ENCODE results near the gene GABRR3.
A peak's percentile ranks its signal among the peaks of the same experiment; 100 is the strongest.
"Not testable (repeated sequence)": the region's sequence is repeated elsewhere in the genome, so short reads cannot be mapped to it uniquely, and the experiment has no call there.

GABRR3 gene

DNA sequence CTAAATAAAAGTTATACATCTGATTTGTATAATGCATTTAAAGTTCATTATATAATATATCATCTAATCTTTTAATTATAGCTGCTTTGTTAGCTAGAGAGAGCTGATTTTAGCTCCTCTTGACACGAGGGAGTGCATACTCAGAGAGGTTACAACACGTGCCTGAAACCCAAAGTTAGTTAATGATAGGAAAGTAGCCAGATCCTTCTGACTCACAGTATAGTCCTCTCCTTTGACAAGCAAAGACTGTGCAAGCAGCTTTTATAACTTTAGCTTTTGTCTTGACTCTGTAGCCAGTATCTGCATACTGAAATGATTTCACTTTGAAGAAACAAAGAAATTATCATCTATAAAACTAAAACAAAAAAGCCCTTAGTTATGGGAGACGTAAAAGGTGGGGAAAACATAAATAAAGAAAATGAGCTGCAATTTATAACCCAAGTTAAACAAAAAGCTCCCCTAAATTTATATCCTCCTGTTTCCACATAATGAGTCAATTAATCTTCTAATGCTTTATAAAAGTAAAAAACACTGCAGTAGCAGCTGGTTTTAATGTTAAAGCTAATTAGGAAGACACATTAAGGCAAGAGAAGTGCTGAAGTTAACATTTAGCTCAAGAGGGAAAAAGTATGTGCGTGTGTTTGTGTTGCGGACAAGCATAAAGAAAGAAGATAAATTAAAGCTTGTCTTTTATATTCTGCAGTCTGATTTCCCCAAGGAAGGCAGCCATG is 13.1 kb downstream of the GABRR3 start:
- no peak for DNase-seq

DNA sequence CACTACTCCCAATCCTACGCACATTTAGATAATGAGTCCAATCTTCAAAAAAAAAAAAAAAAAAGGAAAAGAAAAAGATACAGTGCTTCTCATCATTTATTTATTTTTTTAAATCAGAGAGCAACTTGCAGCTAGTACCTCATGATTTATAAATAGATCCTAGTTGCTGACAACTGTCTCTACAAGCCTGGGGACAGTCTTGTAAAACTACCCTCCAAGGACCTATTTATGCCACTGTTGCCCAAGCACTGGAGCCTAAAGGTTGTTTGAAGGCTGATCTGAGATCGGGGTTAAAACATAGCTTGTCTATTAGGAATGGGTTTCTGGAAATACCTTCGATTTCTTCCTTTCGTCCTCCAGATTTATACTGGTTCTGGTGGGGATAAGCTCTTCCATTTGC is 14.7 kb downstream of the GABRR3 start:
- no peak for DNase-seq

DNA sequence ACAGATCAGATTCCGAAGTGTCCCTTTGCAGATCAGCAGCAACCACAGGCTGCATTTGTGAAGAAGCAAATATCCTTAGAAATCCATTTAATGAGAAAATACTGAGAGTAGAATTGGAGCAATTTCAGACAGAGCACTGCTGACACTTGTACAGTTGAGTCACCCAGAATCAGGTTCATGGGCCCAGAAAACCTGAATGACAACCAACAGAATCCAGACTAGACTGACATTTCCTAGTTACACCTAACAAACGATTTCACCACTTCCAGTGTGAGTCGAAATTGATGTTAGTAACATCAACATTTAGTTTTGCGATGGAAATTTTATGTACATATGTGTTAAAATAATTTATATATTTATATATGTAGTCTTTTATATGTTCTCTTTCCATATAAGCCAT is 16.8 kb downstream of the GABRR3 start:
- DNase-seq, result no peak

DNA sequence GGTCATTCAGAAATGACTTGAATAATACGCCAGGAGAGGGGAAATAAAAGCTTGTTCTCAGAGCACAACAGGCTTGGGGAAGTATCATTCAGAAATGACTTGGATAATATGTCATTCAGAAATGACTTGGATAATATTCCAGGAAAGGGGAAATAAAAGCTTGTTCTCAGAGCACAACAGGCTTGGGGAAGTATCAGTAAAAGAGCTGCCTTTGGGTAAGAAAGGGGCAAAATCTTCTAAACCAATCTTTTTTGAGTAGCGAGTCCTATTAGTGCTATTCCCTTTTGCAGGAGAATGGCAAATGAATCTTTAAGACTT is 20.9 kb downstream of the GABRR3 start:
- DNase-seq, result no peak

DNA sequence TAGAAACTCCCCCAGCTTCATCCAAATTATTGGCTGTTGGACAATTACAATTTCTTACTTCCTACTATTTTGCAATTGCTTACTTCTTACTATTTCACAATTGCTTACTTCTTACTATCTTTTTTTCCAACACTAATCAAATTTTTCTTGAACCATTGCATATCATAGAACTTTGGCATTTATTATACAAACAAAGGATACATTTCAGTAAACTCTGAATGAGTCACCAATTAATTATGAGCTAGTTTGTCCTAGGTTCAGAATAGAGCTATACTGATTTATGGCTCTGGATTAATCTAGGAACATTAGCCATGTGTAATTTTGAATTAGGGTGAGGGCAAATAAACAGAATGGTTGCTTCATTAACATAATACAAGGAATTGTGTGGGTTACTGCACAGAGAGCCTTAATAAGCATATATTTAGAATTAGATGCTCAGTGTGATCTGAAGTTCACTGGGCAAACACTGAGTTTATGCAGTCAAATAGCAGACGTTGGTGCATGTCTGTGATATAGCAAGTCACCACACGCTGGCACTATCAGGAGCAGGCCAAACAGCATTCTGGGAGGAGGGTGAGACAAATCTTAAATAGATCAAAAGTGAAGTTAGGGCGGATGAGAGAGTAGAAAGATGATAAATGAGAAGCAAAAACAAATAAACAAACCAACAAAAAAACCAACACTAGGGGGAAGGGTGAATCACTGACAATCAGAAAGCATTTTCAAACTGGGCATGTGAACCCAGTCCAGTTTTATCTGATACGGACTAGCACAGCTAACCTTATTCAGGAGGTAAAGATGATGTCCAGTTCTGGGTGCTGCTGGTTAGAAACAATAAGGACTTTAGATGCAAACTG is 21.5 kb downstream of the GABRR3 start:
- DNase-seq, result no peak

DNA sequence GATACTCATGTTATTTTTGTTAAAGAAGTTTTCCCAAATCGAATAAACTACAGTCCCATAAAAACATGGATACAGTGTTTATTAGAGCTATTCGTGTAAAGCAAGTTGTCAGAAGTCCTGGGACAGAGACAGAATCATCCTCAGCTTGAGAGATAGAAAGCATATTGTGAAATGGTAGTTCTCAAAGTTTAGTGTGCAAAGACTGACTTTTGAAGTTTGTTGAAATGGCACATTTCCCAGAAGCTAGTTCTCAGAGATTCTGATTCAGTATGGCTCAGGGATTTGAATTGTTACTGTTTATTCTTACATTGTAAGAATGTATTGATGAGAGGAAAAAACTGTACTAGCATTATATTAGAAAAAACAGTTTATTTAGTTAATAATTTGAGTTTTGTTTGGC is 22.1 kb downstream of the GABRR3 start:
- DNase-seq, result no peak

DNA sequence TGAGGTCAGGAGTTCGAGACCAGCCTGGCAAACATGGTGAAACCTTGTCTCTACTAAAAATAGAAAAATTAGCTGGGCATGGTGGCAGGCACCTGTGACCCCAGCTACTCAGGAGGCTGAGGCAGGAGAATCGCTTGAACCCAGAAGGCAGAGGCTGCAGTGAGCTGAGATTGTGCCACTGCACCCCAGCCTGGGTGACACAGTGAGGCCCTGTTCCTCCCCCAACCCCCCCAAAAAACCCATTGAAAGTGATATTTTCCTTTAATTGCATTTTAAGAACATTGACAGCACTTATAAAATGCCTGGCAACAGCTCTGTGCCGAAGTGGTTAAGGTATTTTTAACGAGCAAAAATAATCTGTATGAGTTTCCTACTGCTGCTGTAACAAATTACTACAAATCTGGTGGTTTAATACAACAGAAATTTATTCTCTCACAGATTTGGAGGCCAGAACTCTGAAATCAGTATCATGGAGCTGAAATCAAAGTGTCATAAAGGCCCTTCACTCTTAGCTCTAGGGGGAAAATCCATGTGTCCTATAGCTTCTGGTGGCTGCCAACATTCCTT is 24.1 kb downstream of the GABRR3 start:
- not testable (repeated sequence) for DNase-seq

DNA sequence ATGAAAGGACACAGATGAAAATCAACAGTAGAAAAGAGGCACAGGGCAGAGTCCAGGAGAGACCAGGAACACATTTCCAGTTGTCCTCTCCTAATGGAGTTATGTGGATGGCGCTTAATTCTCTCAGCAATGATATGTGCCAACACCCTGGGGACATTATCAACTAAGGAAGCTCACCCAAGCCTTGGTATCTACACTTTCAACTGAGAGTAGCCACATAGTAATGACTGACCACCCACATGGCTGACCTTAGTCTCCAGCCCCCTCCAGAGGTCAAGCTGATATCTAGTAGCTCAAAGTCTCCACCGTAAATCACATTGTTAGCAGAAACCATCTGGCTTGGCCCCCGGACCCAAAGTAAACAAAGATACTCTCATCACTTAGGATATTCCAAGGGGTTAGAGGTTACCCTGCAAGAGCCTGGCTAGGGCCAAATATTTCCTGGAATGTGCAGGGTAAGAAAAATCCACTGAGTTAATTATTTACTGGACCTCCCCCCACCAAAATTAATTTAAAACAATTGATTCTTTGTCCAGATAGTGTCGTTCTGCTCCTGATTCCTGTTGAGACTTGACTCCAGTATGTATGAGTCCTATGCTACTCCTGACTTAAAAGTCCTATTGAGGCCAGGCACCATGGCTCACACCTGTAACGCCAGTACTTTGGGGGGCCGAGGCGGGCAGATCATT is 24.8 kb downstream of the GABRR3 start:
- no peak for DNase-seq

DNA sequence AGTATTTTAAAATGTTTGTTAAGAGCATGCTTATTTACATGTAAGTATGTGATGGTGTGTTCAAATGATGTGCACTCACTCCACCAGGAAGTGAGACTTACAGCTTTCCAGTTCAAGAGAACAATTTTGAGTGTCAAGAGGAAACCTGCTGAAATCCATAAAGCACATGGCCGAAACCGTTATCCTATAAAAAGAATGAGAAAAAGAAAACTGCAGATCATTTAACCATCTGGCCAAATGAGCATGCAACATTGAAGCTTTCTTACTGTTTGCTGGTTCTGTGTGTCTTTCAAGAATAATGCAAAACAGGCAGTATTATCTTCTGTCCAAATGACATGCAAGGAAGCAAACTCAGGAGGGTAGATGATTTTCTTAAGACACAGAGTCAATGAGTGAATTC is 26.3 kb downstream of the GABRR3 start:
- DNase-seq, result no peak

DNA sequence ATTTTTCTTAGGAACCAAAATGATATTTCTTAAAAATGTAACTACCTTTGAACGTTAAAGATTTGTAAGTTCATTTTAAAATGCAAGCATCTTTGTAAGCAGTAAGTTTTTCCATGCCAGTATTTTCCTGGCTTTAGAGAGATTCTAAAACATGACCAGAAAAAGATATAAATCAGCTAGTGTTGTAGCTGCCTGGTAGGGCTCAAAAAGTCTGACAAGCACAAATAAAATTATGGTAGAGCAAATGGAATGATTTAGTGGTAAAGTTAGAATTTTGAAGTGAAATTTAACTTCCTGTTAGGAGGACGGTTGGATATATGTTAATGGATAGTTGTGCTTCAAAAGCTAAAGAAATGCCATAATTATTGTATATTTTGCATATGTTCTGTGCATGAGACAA is 29.7 kb downstream of the GABRR3 start:
- DNase-seq, result no peak

DNA sequence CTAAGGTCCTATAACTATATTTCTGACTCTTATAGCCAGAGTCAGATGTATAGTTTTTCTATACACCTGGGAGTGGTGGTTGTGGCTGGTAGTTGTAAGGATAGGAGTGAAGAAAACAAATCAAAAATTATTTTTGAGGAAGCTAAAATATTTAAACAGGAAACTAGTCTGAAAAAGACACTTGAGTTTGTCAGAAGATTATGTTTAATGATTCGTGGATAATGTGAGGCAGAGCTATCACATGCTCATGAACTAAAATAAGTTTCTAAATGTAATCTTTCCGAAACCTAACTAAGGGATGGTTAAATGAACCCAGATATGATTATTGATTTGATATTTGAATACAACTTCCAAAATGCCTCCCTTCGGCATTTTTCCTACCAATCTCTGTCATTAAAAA is 30.4 kb downstream of the GABRR3 start:
- DNase-seq, result no peak

DNA sequence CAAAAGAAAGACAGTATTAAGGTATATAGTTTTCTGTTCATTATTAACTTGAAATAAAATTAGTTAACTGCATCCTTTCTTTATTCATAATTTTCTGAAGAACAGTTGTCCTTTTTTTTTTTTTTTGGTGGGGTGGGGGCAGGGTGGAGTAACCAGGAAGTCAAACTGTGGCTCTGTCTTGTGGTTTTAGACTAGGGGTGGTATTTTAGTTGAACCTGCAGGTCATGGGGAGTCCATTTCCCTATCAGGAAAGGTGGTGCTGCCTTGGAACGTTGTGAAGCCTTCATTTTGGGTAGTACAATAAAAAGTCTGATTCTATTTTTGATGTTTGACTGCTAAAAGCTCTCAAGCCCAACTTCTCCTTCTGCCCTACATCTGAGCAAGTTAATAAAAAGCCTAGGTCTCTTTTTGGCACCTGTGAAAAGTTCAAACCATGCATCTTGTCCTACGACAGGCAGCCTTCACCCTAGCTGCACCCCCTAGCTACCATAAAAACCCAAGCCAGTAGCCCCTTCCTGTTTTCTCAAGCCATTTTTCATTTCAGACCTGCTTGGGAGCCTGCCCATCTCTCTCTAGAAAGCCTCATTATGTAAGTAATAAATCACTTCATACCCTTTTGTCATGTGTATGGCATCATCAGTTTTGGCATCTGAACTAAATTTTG is 31.7 kb downstream of the GABRR3 start:
- DNase-seq, result no peak

DNA sequence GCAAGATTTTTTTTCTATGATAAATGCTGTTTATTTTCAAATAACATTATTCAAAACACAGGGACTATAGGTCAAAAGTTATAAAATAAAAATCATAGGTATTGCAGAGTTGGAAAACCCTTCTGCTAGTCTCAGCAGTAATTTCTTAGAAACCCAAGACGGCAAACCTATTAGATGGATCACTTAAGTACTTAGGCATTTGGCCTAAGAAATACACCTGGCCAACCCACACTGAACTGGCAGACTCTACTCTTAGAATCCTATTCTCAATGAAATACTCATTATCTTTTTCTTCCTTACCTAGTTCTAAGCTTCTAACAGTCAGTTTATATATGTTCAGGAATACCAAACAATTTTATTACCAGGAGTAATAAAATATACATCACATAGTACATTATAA is 32.4 kb downstream of the GABRR3 start:
- no peak for DNase-seq

DNA sequence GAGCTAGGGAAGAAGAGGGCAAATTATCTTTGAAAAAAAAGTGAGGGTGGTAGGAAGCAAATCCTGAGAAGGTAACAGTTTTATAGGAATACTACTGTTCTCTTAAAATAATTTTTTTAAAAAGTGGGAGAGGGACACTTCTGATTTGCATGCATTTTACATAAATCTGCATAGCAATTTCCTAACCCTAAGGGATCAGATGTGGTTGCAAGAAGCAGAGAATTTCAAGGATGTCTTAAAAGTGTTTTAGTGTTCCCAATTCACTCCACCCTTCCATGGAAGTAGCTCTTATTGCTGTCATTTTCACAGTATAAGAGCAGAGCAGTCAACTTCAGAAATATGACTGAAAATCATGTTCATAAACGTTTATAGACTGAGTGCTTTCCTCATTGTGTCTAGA is 35.1 kb downstream of the GABRR3 start:
- no peak for DNase-seq

DNA sequence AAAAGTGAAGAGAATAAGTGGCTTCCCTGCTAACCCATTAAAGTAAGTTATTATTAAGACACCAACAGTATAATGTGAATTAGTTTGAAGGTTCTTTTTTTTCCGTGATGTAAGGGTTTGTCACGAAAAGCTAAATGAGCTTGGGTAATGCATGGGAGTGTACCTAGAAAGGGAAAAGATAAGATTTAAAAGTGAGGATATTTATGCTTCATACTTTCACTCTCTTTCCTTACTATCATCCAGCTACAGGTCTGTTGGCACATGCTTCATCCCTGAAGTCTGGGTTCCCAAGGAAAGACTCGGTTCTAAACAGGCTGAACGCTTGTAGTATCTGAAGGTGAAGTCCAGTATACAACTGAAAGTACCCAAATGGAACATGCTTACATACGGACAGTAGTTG is 36.0 kb downstream of the GABRR3 start:
- no peak for DNase-seq

DNA sequence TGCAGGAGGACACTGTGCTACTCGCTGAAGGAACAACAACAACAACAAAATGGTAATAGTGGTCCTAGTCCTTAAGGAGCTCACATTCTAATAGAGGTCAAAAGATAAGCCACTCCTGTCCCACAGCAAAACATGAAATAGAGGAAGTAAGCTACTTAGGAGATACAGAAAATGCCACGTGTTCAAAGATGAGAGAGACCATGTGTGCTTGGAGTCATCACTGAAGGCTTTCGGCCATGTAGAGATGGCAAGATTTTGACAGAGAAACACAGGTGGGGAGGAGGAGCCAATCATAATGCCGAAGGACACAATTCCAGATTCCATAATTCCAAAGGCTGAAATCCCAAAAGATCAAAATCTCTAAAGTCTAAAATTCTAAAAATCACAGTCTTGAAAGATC is 38.1 kb downstream of the GABRR3 start:
- DNase-seq, result no peak

DNA sequence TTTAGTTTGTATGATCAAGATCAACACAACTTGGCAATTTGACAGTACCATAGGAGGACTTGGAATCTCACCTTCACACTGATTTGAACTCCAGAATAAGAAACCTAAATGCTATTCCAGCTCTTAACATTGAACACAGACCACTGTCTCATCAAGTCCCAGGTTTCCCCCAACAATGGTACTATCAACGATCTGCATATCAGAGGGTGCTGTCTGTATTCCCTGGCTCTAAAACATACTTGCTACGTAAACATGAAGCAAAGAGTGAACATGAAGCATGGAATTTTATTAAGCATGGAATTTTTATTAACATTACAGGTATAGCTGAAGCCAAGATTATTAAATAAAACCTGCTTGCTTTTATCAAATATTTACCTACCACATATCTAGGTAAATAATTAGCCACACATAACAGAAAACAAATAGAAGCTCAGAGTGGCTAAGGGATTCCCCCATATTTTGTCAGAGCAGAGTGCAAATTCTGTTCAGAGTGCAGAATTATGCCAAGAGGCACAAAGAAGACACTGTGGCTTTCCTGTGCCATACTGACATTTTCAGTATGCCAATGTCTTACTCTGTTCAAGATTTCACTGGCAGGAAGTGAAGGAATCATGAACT is 40.7 kb downstream of the GABRR3 start:
- DNase-seq, result no peak

DNA sequence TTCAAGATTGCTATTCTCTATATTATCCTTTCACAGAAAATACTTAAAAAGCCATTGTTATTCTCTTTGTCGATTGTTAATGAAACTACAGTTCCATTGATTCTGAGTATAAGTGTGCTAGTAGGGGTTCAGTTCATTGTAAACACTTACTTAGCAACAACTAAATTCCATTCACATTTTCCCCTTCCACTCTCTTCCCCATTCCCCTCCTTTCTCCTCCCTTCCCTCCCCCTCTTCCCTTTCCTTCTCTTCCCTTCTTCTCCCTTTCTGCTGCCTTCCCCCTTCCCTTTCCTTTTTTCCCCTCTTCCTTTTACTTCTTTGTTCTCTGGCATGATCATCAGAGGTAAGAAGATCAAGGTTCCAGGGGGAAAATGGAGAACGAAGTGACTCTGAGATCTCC is 41.6 kb downstream of the GABRR3 start:
- DNase-seq, result no peak

DNA sequence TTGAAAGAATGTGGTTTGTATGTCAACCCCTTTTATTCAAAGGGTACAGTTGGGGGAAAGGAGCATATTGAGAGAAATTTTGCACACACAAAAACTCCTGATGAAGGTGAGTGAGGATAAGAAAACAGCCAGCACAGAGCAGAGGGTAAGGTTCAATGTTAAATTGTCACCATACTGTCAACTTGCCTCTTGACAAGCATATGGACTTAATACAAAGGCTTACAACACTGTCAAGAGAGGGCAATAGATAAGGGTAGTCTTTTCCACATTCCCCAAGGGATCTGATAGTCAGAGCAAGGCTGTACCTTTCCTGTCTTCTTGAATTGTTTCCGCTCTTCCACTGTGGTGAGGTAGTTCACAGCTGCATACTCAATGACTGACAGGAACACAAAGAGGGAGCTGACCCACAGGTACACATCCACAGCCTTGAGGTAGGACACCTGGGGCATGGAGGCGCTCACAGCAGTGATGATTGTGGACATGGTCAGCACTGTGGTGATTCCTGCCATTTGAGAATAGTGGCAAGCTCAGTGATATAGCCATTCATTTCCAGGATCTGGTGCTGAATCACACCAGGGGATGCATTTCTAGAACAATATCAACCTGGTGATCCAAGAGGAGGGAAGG is 42.5 kb downstream of the GABRR3 start:
- no peak for DNase-seq

DNA sequence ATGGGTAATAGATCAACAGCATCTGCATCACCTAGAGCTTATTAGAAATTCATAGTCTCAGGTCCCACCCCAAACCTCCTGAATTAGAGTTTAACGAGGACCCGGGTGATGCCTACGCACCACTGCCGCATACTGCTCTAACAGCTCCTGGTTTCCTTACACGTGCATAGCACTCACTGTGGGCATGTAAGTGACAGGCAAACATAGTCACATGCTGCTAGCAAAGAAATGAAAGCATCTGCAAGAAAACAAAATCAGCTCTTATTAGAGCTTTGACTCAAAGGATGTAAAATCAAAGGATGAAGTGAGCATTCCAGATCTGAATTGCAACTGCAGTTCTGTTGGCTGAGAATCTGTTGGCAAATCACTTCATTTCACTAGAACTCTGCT is 43.8 kb downstream of the GABRR3 start:
- DNase-seq, result no peak

DNA sequence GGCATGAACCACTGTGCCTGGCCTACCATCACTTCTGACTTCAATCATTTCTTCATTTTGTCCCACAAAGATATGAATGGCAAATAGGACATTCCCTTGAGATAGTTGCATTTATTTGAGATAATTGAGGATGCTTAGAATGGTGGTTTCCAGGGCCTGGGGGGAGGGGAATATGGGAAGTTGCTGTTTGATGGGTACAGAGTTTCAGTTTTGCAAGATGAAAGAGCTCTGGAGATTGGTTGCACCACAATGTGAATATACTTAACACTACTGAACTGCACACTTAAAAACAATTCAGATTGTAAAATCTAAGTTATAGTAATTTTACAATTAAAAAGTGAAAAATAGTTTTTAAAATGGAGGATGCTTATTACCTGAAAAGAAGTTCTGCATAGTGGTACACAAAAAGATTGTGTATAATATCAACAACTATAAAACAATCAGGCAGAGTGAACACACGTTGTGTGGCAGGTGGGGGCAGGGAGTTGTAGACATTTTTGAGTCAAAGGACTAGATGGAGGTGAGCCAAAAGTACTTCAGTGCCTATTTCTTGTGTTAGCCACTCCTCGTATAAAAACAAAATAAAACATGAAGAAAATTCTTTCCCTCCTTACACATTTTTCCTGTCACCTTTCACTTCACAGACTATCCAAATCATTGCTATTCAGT is 44.4 kb downstream of the GABRR3 start:
- peak in 1 of 2 donors; percentile 22 for DNase-seq
